T-helper 22 cell (primary cell): ENCODE data around the gene MTA3.
"Not testable (repeated sequence)": the region's sequence is repeated elsewhere in the genome, so short reads cannot be mapped to it uniquely, and the experiment has no call there.

Experiments used
- DNase-seq: peaks from one replicate; pipeline ENCODE4 v3.0.0-alpha.2; 2020; ENCODE audit warnings: low read depth

MTA3 gene

DNA sequence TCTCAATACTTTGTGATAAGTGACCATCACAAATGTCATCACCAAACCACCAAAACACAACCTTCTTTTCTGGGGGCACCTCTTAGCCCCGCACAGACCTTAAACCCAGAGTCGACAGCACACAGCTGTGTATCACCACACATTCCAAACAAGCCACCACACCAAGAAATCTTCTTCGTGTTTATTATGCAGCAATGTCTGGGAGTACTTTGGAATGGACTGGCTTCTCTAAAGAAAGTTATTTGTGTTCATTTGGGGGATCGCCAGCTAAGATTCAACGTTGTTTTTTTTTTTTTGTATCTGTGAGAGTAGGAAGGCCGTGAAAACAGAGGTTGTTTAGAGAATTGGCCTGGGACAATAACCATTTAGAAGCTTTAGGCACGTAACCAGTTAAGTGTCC is 1.1 kb upstream of the MTA3 start:
- DNase-seq: no peak

GRCh38 chr2:42567806-42568400 is 529 bp upstream of the MTA3 start:
- no peak for DNase-seq

GRCh38 chr2:42569116-42569711 is 782 bp downstream of the MTA3 start:
- DNase-seq: no peak

- DNase-seq: no peak
Observed at GRCh38 chr2:42569883-42570282, 1.5 kb downstream of the MTA3 start.

DNA sequence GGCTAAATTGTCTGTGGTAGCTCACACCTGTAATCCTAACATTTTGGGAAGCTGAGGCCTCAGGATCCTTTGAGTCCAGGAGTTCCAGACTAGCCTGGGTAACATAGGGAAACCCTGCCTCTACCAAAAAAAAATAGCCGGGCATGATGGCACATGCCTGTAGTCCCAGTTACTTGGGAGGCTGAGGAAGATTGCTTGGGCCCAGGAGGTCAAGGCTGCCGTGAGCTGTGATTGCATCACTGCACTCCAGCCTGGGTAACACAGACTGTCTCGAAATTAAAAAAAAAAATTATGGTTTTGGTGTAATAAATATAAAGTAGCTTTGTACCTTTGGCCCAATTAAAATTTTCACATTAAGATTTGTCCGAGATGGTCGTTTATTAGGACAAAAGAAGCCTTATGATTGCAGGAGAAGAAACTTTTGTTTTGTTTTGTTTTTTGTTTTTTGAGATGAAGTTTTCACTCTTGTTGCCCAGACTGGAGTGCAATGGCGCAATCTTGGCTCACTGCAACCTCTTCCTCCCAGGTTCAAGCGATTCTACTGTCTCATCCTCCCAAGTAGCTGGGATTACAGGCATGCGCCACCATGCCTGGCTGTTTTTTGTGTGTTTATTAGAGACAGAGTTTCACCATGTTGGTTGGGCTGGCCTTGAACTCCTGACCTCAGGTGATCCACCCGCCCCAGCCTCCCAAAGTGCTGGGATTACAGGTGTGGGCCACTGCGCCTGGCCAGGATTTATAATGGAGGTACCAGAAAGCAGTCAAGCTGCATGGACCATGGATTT is 4.1 kb downstream of the MTA3 start:
- DNase-seq: no peak

- DNase-seq: no peak
Observed at GRCh38 chr2:42573256-42573655, 4.8 kb downstream of the MTA3 start.

DNA sequence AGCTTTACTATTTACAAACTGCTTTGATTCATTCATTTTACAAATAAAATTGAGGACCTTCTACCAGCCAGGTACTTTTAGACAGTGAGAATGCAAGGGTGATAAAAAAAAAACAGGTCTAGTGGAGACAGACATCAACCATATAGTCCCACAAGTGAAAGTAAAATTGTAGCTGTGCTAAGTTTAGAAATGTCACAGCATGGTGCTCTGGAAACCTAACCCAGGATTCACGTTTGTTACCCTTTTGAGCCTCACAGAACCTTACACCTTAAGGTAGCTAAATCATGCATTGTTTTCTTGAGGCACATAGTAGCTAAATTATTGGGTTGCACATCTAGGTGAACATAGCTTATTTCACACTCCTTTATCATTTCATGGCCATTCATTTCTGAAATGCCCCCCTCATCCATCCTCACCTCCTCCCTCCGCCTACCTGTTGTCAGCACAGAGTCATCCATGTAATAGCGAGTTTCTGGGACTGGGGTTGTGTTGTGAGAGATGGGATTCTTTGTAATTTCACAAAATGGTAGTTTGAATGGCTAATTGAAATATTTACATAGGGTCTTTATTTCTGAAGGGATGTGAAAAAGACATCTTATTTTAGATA is 7.1 kb downstream of the MTA3 start:
- DNase-seq: no peak

GRCh38 chr2:42578621-42579020 is 10.2 kb downstream of the MTA3 start:
- DNase-seq: no peak

GRCh38 chr2:42581257-42581656 is 12.8 kb downstream of the MTA3 start:
- DNase-seq: no peak

- DNase-seq: not testable (repeated sequence)
Observed at GRCh38 chr2:42584628-42585027, 16.2 kb downstream of the MTA3 start.

DNA sequence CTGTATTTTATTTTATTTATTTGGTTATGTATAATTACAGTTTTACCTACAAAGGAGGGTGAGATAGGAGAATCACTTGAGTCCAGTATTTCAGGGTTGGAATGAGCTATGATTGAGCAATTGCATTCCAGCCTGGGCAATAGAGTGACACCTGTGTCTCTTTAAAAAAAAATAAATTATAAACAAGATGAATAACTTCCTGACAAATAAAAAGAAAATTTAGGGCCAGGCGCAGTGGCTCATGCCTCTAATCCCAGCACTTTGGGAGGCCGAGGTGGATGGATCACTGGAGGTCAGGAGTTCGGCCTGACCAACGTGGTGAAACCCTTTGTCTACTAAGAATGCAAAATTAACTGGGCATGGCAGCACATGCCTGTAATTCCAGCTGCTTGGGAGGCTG is 17.3 kb downstream of the MTA3 start:
- no peak for DNase-seq

- DNase-seq: no peak
Observed at GRCh38 chr2:42587526-42588117, 19.2 kb downstream of the MTA3 start.

DNA sequence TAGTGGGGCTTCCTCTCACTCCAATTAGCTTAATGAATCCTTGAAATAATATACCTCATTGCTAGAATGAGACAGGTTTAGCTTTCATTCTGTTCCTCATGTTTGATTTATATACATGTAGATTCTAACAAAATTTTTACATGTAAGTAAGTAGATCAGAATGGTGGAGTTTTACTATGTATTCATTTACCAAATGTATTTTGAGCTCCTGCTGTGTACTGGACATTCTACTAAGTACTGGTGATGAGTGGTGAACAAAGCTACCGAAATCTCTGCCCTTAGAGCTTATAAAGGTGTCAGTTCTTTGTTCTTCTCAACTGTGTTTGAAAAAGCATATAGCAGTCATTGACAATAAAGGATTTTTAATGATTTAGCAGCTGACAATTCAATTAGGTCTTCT is 19.7 kb downstream of the MTA3 start:
- DNase-seq: no peak

GRCh38 chr2:42590176-42590575 is 21.7 kb downstream of the MTA3 start:
- no peak for DNase-seq

DNA sequence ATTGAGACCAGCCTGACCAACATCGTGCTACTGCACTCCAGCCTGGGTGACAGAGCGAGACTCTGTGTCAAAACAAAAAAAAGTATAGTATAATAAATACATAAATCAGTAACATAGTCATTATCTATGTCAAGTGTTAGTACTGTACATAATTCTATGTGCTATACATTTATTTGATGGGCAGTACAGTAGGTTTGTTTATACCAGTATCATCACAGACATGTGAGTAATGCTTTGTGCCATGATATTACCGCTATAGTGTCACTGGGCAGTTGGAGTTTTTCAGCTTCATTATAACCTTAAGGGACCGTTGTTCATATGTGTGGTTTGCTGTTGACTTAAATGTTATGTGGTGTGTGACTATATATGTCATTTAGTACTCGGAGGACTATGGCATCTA is 24.9 kb downstream of the MTA3 start:
- DNase-seq: no peak

DNA sequence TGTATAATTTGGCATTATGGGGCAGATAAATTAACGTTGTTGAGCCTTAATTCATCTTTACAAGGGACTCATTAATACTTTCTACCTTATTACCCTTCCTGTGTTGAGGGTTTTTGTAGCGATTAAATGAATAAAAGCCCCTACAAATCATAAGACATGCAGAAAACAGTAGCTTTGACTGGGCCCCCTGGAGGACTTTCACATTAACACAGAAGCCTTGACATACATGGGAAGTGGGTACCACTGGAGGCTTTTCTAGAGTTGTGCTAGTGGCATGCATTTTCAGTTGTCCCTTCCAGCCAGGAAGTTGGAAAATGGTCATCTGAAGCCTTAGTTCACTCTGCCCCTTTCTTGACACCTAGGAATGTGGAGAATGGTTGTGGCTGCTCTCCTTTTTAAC is 30.2 kb downstream of the MTA3 start:
- DNase-seq: no peak

DNA sequence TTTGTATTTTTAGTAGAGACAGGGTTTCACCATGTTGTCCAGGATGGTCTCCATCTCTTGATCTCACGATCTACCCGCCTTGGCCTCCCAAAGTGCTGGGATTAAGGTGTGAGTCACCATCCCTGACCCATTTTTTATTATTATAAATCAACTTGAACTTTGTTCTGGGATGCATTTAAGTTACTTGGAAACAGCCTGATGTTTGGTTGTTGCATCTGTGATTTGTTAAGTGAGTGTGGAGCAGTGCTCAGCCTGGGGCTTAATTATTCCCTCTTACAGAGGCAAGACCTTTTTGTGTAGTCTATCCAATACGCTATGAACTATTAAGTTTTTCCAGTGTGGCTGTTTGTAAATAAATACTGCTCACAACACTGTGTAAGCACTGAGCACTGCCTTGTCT is 32.6 kb downstream of the MTA3 start:
- no peak for DNase-seq

- DNase-seq: no peak
Observed at GRCh38 chr2:42602218-42602875, 33.9 kb downstream of the MTA3 start.

DNA sequence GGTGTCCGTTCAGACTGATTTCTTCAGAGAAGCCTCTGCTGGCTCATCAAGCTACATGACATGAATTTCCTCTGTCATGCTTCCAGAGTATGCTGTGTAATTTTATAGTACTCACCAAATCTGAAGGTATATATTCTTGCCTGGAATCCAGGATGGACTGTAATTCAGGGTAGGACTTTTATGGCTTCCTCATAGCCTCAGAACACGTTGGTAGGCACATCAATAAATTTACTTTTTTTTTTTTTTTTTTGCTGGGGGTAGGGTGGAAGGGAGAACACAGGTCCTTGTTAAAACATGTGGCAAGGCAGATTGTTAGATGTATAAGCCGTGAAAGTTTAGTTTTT is 34.4 kb downstream of the MTA3 start:
- no peak for DNase-seq

- DNase-seq: not testable (repeated sequence)
Observed at GRCh38 chr2:42604341-42604867, 36.0 kb downstream of the MTA3 start.

GRCh38 chr2:42606166-42606565 is 37.7 kb downstream of the MTA3 start:
- not testable (repeated sequence) for DNase-seq

DNA sequence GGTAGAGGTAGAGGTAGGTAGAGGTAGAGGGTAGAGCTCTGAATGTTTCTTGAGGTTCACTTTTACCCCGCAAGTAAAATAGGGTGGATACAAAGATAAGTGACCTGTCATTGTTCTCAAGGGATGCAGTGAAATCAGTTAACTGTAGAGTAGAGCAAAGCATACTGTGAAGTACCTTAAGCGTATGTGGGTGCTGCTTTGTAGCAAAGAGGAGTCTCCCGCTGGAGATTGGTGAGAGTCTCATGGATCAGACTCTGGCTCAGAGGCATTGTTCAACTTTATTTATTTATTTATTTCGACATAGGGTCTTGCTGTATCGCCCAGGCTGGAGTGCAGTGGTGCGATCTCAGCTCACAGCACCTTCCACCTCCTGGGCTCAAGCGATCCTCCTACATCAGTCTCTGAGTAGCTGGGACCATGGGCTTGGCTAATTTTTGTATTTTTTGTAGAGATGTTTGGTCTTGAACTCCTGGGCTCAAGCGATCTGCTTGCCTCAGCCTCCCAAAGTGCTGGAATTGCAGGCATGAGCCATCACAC is 38.7 kb downstream of the MTA3 start:
- DNase-seq: no peak
